ENCODE data around the gene STK39. TPM values are rescaled to one million over a fixed set of nuclear protein-coding genes. Genes with fewer than 3 reads are reported as not detected.

STK39 gene
- polyA plus RNA-seq, 4 donors: 19.0 to 68.7 (median 41.3) TPM

GRCh38 chr2:168149986-168150385, 97.4 kb downstream of the STK39 start:
- peaks cover 0 to 10% (median 5%) of the 10 kb centered on the region in 3 donors for H3K36me3 ChIP-seq (ENCODE audit: control insufficient read depth in 3 of 3, insufficient read depth in 2 of 3, low read depth in 1 of 3, low read length in 3 of 3)
- no peak for FAIRE-seq
- H3K27ac ChIP-seq (ENCODE audit: low read depth in 1 of 3, low read length in 2 of 3): no peak overlapping the region
- no peak for DNase-seq
- H3K4me3 ChIP-seq (ENCODE audit: low read depth in 1 of 3, low read length in 3 of 3): no peak overlapping the region
- 89 to 93% (median 91%) methylated on average over 6 of the region's 6 CpGs for WGBS, 3 donors
- no peaks in the 10 kb centered on the region for H3K9me3 ChIP-seq (ENCODE audit: control insufficient read depth in 2 of 2, insufficient read depth in 1 of 2, low read depth in 1 of 2, low read length in 1 of 2)
- H3K27me3 ChIP-seq (ENCODE audit: control insufficient read depth in 3 of 3, insufficient read depth in 3 of 3, low read length in 3 of 3): no peaks in the 10 kb centered on the region
- peaks cover 3 to 7% (median 6%) of the 10 kb centered on the region in 3 donors for H3K4me1 ChIP-seq (ENCODE audit: control insufficient read depth in 3 of 3, insufficient read depth in 2 of 3, low read depth in 1 of 3, low read length in 2 of 3)

DNA sequence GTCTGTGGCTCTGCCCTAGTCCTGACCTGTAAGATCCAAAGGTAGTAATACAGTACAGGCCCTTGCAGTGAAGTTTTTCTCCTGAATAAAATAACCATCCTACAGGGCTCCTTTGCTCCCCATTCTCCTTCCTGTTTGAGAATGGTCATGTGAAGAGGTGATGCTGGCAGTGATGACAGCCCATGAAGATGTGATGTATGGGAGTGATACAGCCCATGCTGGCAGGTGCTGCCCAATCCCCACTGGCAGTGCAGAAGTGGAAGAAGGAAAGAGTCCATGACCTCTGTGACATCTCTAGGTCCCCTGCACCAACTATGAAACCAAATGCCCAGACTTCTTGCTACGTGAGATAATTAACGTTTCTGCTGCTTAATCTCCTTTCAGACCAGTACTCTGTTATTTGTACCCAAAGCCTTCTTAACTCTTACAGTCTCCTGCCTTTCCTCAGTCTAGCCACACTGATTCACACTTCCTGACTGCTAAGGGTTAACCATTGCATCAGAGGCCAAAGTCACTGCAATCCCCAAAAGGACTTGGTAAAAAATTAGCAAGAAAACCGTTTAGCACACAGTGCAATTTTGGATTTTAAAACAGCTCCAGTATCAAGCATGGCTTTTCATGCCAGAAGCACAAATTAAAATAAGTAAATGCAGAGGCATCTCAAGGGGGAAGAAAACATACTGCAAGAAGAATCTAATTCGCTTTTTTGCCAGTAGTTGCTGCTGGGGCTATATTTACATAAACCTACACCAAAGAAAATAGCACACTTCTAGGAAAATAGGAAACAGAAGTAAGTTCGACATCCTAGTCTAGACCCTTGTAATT, 98.0 kb downstream of the STK39 start:
- Histone ChIP-seq H3K27ac (ENCODE audit: low read depth in 1 of 3, low read length in 2 of 3) (no peak overlapping the region), H3K27me3 (ENCODE audit: control insufficient read depth in 3 of 3, insufficient read depth in 3 of 3, low read length in 3 of 3) (no peaks in the 10 kb centered on the region), H3K4me1 (ENCODE audit: control insufficient read depth in 3 of 3, insufficient read depth in 2 of 3, low read depth in 1 of 3, low read length in 2 of 3) (peaks cover 3 to 7% (median 6%) of the 10 kb centered on the region in 3 donors), H3K4me3 (ENCODE audit: low read depth in 1 of 3, low read length in 3 of 3) (no peak overlapping the region), H3K9me3 (ENCODE audit: control insufficient read depth in 2 of 2, insufficient read depth in 1 of 2, low read depth in 1 of 2, low read length in 1 of 2) (no peaks in the 10 kb centered on the region), H3K36me3 (ENCODE audit: control insufficient read depth in 3 of 3, insufficient read depth in 2 of 3, low read depth in 1 of 3, low read length in 3 of 3) (peaks cover 0 to 10% (median 5%) of the 10 kb centered on the region in 3 donors)
- DNase-seq (no peak), FAIRE-seq (no peak)
- WGBS, 3 donors: 69 to 74% (median 71%) methylated on average over 5 of the region's 5 CpGs

DNA sequence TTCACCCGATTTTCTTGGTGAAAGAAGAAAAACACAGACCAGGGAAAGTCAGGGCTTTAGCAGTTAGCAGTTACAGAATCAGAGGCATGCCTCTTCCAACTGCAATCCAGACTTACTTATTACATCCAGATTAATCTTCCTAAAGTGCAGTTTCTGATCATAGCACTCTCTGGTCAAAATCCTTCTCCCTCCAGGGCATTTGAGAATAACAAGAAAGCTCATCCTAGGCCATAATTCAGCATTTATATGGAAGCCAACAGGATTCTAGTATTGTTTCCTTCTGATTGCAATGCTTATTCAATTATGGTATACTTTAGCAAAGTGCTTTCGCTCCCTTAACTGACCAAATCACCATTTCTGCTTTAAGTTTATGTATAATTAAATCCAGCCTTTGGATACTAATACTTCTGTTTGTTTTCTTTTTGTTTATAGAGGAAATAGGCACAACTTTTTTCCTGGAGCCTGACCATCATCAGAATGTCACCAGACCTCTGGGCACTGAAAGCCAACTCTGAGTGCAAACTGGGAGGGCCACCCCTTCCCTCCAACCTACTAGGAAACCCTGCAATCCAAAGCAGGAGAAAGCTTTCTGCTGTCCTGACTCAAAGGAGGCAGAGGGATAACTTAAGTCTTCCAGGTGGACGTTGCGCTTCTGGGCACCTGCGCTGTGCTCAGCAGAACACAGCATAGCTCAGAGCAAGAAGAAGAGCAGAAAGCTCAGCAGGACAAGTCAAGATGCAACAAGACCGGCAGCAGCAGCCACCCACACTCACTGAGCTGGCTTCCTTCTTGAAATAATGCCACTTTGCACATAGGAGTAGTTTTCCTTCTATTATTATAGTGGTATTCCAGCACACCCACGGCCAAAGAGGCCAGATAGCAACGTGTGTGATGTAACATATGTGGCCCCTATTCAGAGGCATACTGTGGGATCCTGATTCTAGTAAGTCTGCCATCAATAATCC, 99.3 kb downstream of the STK39 start:
- Histone ChIP-seq H3K4me1 (ENCODE audit: control insufficient read depth in 3 of 3, insufficient read depth in 2 of 3, low read depth in 1 of 3, low read length in 2 of 3) (peaks cover 3 to 7% (median 6%) of the 10 kb centered on the region in 3 donors), H3K27ac (ENCODE audit: low read depth in 1 of 3, low read length in 2 of 3) (no peak overlapping the region), H3K27me3 (ENCODE audit: control insufficient read depth in 3 of 3, insufficient read depth in 3 of 3, low read length in 3 of 3) (no peaks in the 10 kb centered on the region), H3K4me3 (ENCODE audit: low read depth in 1 of 3, low read length in 3 of 3) (no peak overlapping the region), H3K36me3 (ENCODE audit: control insufficient read depth in 3 of 3, insufficient read depth in 2 of 3, low read depth in 1 of 3, low read length in 3 of 3) (peaks cover 0 to 10% (median 2%) of the 10 kb centered on the region in 3 donors), H3K9me3 (ENCODE audit: control insufficient read depth in 2 of 2, insufficient read depth in 1 of 2, low read depth in 1 of 2, low read length in 1 of 2) (no peaks in the 10 kb centered on the region)
- FAIRE-seq: no peak
- 73 to 81% (median 76%) methylated on average over 8 of the region's 8 CpGs for WGBS, 3 donors
- no peak for DNase-seq

GRCh38 chr2:168146892-168147810, 100.2 kb downstream of the STK39 start:
- Histone ChIP-seq H3K27me3 (ENCODE audit: control insufficient read depth in 3 of 3, insufficient read depth in 3 of 3, low read length in 3 of 3) (no peaks in the 10 kb centered on the region), H3K4me1 (ENCODE audit: control insufficient read depth in 3 of 3, insufficient read depth in 2 of 3, low read depth in 1 of 3, low read length in 2 of 3) (peaks cover 3 to 7% (median 6%) of the 10 kb centered on the region in 3 donors), H3K36me3 (ENCODE audit: control insufficient read depth in 3 of 3, insufficient read depth in 2 of 3, low read depth in 1 of 3, low read length in 3 of 3) (peaks cover 0 to 10% (median 2%) of the 10 kb centered on the region in 3 donors), H3K27ac (ENCODE audit: low read depth in 1 of 3, low read length in 2 of 3) (no peak overlapping the region), H3K9me3 (ENCODE audit: control insufficient read depth in 2 of 2, insufficient read depth in 1 of 2, low read depth in 1 of 2, low read length in 1 of 2) (no peaks in the 10 kb centered on the region), H3K4me3 (ENCODE audit: low read depth in 1 of 3, low read length in 3 of 3) (no peak overlapping the region)
- DNase-seq (no peak), FAIRE-seq (no peak)
- WGBS, 3 donors: 79 to 87% (median 85%) methylated on average over 9 of the region's 9 CpGs

- FAIRE-seq (no peak), DNase-seq (no peak)
- Histone ChIP-seq H3K27ac (ENCODE audit: low read depth in 1 of 3, low read length in 2 of 3) (no peak overlapping the region), H3K4me1 (ENCODE audit: control insufficient read depth in 3 of 3, insufficient read depth in 2 of 3, low read depth in 1 of 3, low read length in 2 of 3) (peaks cover under 1 to 6% (median 5%) of the 10 kb centered on the region in 3 donors), H3K9me3 (ENCODE audit: control insufficient read depth in 2 of 2, insufficient read depth in 1 of 2, low read depth in 1 of 2, low read length in 1 of 2) (no peaks in the 10 kb centered on the region), H3K4me3 (ENCODE audit: low read depth in 1 of 3, low read length in 3 of 3) (no peak overlapping the region), H3K36me3 (ENCODE audit: control insufficient read depth in 3 of 3, insufficient read depth in 2 of 3, low read depth in 1 of 3, low read length in 3 of 3) (peaks cover 1 to 10% (median 2%) of the 10 kb centered on the region in 3 donors), H3K27me3 (ENCODE audit: control insufficient read depth in 3 of 3, insufficient read depth in 3 of 3, low read length in 3 of 3) (no peaks in the 10 kb centered on the region)
- 90 to 97% (median 93%) methylated on average over 3 of the region's 3 CpGs for WGBS, 3 donors
These were observed 101.7 kb downstream of the STK39 start for GRCh38 chr2:168145426-168146310.

DNA sequence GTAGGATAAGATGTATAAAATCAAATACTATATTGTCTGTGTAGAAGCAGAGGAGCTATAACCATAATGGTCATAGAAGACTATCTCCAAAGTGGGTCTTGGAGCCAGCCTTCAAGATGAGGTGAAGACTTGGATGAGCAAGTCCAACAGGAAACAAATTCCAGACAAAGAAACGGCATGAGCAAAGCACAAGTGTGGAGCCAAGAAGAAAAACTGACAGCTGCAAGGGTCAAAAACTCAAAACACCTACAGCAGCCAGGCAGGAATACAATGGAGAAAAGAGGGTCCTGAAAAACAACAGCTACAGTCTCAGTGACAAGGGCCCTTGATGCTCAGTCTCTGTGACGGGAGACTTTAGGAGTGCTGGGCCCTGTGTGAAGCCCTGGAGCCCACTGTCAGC, 102.4 kb downstream of the STK39 start:
- H3K9me3 ChIP-seq (ENCODE audit: control insufficient read depth in 2 of 2, insufficient read depth in 1 of 2, low read depth in 1 of 2, low read length in 1 of 2): no peaks in the 10 kb centered on the region
- WGBS, 3 donors: 83 to 89% (median 86%) methylated on average over 2 of the region's 2 CpGs
- DNase-seq: no peak
- H3K27me3 ChIP-seq (ENCODE audit: control insufficient read depth in 3 of 3, insufficient read depth in 3 of 3, low read length in 3 of 3): no peaks in the 10 kb centered on the region
- peaks cover 3 to 10% (median 4%) of the 10 kb centered on the region in 3 donors for H3K36me3 ChIP-seq (ENCODE audit: control insufficient read depth in 3 of 3, insufficient read depth in 2 of 3, low read depth in 1 of 3, low read length in 3 of 3)
- H3K27ac ChIP-seq (ENCODE audit: low read depth in 1 of 3, low read length in 2 of 3): no peak overlapping the region
- H3K4me3 ChIP-seq (ENCODE audit: low read depth in 1 of 3, low read length in 3 of 3): no peak overlapping the region
- H3K4me1 ChIP-seq (ENCODE audit: control insufficient read depth in 3 of 3, insufficient read depth in 2 of 3, low read depth in 1 of 3, low read length in 2 of 3): peaks cover 0 to 6% (median 4%) of the 10 kb centered on the region in 3 donors
- FAIRE-seq: no peak

- DNase-seq (no peak), FAIRE-seq (no peak)
- H3K27ac ChIP-seq (ENCODE audit: low read depth in 1 of 3, low read length in 2 of 3): no peak overlapping the region
- H3K27me3 ChIP-seq (ENCODE audit: control insufficient read depth in 3 of 3, insufficient read depth in 3 of 3, low read length in 3 of 3): no peaks in the 10 kb centered on the region
- H3K4me1 ChIP-seq (ENCODE audit: control insufficient read depth in 3 of 3, insufficient read depth in 2 of 3, low read depth in 1 of 3, low read length in 2 of 3): no peaks in the 10 kb centered on the region
- no peak overlapping the region for H3K4me3 ChIP-seq (ENCODE audit: low read depth in 1 of 3, low read length in 3 of 3)
- WGBS, 3 donors: 93 to 97% (median 96%) methylated on average over 3 of the region's 3 CpGs
- H3K36me3 ChIP-seq (ENCODE audit: control insufficient read depth in 3 of 3, insufficient read depth in 2 of 3, low read depth in 1 of 3, low read length in 3 of 3): peaks cover 3 to 8% (median 6%) of the 10 kb centered on the region in 3 donors
- H3K9me3 ChIP-seq (ENCODE audit: control insufficient read depth in 2 of 2, insufficient read depth in 1 of 2, low read depth in 1 of 2, low read length in 1 of 2): no peaks in the 10 kb centered on the region
These were observed 103.6 kb downstream of the STK39 start for GRCh38 chr2:168143813-168144212.
